ENCODE measurements around the gene EIF4E2.
A peak's percentile ranks its signal among the peaks of the same experiment; 100 is the strongest.

EIF4E2 gene

DNA sequence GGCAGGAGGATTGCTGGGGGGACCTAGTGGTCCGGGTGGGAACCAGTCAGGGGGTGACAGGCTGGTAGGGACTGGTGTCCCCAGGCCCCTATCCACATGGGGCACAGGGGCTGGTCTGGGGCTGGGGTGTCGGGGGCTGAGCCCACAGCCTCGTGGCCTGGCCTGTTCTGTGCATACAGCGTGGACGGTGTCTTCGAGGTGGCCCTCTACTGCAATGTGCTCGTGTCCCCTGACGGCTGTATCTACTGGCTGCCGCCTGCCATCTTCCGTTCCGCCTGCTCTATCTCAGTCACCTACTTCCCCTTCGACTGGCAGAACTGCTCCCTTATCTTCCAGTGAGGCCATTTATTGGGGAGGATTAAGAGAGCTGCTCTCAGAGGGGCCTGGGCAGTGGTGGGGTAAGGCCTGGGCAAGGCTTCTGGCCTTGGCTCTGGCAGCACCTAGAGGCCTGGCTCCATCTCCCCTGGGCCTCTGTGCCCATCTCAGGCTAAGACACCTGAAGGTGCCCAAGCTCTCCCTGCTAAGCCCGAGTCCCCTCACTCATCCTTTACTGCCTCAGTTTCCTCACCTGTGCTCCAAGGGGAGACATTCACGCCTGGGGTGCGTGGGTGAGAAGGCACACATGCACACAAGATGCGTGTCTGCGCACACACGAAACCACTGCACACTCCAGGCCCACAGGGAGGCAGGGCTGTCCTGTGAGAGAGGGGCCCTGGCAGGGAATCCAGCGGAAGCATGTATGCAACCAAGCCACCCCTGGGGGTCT lies 9.1 kb upstream of the EIF4E2 start:
- Mint-ChIP-seq H3K4me1 (peaks cover 20% of the 10 kb centered on the region), H3K27ac (peak overlapping the region in 1 of 2 donors; percentile 87), H3K9me3 (no peaks in the 10 kb centered on the region), H3K4me3 (no peak overlapping the region), H3K27me3 (peaks cover 18% of the 10 kb centered on the region)
- no peak for DNase-seq
- peak; percentile 34 for ATAC-seq

DNA sequence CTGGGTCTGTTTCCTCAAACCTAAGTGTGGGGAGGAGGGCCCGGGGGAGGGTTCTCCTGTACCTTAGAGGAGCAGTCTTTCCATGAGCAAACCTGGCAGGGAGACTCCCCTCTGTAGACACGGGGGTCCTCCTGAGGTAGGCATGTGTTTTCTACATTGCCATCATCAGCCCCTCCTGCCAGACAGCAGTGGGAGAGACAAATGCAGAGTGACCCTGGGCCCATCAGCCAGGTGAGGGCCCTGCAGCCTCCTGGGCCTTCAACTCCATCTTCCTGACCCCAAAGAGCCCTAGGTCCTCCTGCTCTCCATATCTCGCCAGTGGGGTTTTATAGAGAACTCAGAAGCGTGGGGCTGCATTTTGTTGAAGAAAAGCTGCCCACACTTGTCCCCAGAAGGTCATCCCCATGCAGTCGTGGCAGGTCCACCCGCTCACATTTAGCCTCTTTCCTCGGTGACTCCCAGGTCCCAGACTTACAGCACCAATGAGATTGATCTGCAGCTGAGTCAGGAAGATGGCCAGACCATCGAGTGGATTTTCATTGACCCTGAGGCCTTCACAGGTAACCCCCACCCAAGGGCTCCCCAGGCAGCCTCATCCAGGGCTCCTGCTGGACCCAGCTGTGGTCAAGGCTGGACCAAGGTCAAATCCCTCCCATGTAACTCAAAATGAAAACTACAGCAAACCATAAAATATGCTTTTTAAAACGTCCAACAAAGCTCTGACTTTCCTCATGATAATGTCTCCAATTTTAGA lies 8.4 kb upstream of the EIF4E2 start:
- Mint-ChIP-seq H3K27me3 (peaks cover 18% of the 10 kb centered on the region), H3K27ac (no peak overlapping the region), H3K9me3 (no peaks in the 10 kb centered on the region), H3K4me3 (no peak overlapping the region), H3K4me1 (peaks cover 25% of the 10 kb centered on the region)
- no peak for DNase-seq
- ATAC-seq, result no peak

DNA sequence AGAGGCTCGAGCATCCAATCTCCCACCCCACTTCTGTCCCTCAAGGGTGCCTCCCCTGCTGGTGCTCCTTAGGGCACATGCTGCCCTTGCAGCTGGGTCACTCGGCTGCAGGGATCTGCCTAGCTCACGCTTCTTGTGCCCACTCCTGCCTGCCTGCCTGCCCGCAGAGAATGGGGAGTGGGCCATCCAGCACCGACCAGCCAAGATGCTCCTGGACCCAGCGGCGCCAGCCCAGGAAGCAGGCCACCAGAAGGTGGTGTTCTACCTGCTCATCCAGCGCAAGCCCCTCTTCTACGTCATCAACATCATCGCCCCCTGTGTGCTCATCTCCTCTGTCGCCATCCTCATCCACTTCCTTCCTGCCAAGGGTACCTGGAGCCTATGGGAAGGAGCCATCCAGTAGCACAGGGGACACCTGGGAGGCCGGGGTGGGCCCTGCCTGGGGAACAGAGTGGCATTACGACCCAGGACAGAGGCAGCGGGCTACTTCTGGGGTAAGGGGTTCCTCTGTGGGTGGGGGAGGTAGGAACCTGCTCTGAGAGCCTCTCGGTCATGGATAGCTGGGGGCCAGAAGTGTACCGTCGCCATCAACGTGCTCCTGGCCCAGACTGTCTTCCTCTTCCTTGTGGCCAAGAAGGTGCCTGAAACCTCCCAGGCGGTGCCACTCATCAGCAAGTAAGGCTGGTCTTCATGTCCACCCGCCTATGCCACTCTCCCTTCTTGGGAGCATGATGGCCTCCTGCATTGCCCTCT lies 7.6 kb upstream of the EIF4E2 start:
- H3K27me3 Mint-ChIP-seq, result peaks cover 16% of the 10 kb centered on the region
- peaks cover 32% of the 10 kb centered on the region for H3K4me1 Mint-ChIP-seq
- H3K4me3 Mint-ChIP-seq, result no peak overlapping the region
- no peak for DNase-seq
- no peak overlapping the region for H3K27ac Mint-ChIP-seq
- no peak for ATAC-seq
- H3K9me3 Mint-ChIP-seq, result no peaks in the 10 kb centered on the region

DNA sequence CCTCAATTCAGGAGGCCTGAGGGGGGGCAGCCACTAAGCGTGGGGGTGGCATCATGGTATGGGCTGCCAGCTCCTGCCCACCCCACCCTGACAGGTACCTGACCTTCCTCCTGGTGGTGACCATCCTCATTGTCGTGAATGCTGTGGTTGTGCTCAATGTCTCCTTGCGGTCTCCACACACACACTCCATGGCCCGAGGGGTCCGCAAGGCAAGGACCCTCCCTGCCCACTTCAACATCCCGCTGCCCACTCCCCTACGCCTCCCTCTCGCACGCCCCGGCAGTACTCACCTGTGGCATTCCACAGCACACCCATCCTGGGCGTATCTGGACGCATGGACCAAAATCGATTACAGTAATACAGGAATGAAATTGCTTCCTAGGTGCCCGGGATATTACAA lies 7.0 kb upstream of the EIF4E2 start:
- DNase-seq (no peak), ATAC-seq (no peak)
- Mint-ChIP-seq H3K4me1 (peaks cover 33% of the 10 kb centered on the region), H3K27me3 (peaks cover 10% of the 10 kb centered on the region), H3K27ac (peak overlapping the region in 1 of 2 donors; percentile 19), H3K9me3 (peaks cover 2 to 3% of the 10 kb centered on the region in 2 donors), H3K4me3 (no peak overlapping the region)

DNA sequence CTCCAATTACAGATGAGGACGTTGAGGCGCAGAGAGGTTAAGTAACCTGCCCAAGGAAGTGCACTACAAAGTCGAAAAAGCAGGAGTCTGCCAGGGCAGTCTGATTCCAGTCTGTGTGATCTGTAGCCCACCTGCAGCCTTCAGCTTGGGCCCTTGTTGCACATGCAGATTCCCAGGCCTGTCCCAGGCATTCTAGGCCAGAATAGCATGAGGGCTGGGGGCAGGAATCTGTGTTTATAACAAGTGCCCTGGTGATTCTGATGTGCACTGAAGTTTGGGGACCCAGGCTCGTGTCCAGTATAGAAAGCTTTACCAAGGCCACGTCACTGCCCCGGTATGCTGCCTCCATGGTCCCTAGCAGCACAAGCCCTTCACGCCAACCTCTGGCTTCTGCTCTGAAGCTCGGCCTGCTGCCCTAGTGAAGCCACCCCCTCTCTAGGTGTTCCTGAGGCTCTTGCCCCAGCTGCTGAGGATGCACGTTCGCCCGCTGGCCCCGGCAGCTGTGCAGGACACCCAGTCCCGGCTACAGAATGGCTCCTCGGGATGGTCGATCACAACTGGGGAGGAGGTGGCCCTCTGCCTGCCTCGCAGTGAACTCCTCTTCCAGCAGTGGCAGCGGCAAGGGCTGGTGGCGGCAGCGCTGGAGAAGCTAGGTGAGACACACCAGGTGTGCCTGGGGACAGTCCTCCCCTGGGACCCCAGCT lies 6.4 kb upstream of the EIF4E2 start:
- ATAC-seq (no peak), DNase-seq (no peak)
- Mint-ChIP-seq H3K4me3 (no peak overlapping the region), H3K9me3 (peaks cover 4 to 7% of the 10 kb centered on the region in 2 donors), H3K27ac (no peak overlapping the region), H3K27me3 (peaks cover 5% of the 10 kb centered on the region), H3K4me1 (peaks cover 33% of the 10 kb centered on the region)

DNA sequence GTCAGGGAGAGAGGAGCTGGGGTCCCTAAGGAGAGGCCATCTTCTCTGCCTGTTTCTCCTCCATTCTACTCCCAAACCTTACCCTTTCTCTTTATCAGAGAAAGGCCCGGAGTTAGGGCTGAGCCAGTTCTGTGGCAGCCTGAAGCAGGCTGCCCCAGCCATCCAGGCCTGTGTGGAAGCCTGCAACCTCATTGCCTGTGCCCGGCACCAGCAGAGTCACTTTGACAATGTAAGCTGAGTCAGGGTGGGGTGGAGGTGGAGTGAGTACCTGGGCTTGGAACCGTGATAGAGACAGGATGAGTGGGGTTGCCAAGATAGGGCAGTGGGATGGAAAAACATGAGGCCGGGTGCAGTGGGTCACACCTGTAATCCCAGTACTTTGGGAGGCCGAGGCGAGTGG lies 5.8 kb upstream of the EIF4E2 start:
- H3K4me3 Mint-ChIP-seq, result no peak overlapping the region
- ATAC-seq (no peak), DNase-seq (no peak)
- H3K4me1 Mint-ChIP-seq, result peaks cover 36% of the 10 kb centered on the region
- peaks cover 4 to 7% of the 10 kb centered on the region in 2 donors for H3K9me3 Mint-ChIP-seq
- H3K27me3 Mint-ChIP-seq, result no peaks in the 10 kb centered on the region
- no peak overlapping the region for H3K27ac Mint-ChIP-seq

DNA sequence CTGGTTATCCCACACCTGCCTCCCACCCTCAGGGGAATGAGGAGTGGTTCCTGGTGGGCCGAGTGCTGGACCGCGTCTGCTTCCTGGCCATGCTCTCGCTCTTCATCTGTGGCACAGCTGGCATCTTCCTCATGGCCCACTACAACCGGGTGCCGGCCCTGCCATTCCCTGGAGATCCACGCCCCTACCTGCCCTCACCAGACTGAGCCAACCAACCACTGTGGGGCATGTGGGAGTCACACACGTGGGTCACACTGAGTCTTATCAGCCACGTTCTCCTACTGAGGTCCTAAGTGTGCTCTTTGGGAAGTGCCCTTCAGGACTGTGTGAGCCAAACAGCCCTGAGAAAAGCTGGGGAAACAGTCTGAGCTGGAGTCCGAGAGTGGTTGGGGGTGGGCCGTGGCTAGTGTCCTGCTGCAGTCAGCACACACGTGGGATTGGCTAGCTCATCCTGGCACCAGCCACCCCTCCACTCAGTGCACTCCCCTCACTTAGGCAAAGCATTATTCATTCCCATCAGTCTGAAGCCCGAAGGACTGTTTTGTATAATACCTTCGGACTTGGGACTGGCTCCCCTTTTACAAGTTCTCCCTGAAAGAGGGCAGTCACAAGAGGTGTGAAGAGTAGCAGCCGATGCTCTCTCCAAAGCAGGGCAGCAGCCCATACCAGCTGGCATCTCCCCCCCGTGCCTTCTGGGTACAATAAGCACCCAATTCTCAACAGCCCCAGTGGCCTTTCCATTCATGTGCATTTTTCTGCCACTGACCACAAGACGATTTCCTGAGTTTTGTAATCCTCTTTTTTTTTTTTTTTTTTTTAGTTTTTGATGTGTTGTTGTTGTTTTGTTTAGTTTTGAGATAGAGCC lies 4.7 kb upstream of the EIF4E2 start:
- H3K27ac Mint-ChIP-seq, result no peak overlapping the region
- H3K9me3 Mint-ChIP-seq, result peaks cover 4 to 7% of the 10 kb centered on the region in 2 donors
- H3K4me1 Mint-ChIP-seq, result peaks cover 38% of the 10 kb centered on the region
- H3K27me3 Mint-ChIP-seq, result no peaks in the 10 kb centered on the region
- DNase-seq (no peak), ATAC-seq (no peak)
- no peak overlapping the region for H3K4me3 Mint-ChIP-seq

DNA sequence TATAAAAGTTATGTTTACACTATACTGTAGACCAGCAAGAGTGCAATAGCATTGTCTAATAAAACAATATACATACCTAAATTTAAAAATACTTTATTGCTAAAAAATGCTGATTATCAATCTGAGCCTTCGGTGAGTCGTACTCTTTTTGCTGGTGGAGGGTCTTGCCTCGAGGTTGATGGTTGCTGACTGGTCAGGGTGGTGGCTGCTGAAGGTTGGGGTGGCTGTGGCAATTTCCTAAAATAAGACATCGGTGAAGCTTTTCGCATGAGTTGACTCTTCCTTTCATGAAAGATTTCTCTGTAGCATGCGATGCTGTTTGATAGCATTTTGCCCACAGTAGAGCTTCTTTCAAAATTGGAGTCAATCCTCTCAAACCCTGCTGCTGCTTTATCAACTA lies 2.5 kb upstream of the EIF4E2 start:
- Mint-ChIP-seq H3K27ac (no peak overlapping the region), H3K27me3 (no peaks in the 10 kb centered on the region), H3K9me3 (peaks cover 4 to 7% of the 10 kb centered on the region in 2 donors), H3K4me3 (no peak overlapping the region), H3K4me1 (peaks cover 51% of the 10 kb centered on the region)
- ATAC-seq, result no peak
- no peak for DNase-seq

DNA sequence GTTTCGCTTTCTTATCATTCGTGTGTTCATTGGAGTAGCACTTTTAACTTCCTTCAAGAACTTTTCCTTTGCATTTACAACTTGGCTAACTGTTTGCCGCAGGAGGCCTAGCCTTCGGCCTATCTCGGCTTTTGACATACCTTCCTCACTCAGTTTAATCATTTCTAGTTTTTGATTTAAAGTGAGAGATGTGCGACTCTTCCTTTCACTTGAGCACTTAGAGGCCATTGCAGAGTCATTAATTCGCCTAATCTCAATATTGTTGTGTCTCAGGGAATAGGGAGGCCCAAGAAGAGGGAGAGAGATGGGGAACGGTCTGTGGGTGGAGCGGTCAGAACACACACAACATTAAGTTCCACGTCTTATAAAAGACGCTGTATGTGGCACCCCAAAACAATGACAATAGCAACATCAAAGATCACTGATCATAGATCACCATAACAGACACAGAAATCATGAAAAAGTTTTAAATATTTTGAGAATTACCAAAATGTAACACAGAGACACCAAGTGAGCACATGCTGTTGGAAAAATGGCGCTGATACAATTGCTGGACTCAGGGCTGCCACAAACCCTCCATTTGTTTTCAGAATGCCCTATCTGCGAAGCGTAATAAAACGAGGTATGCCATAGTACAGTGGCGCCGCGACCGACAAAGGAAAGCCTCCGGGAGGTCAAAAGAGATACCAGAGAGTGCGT lies 685 bp upstream of the EIF4E2 start:
- peaks cover 69% of the 10 kb centered on the region for H3K4me1 Mint-ChIP-seq
- H3K27ac Mint-ChIP-seq, result peak overlapping the region; percentile 100
- peak overlapping the region; percentile 98 for H3K4me3 Mint-ChIP-seq
- ATAC-seq (peak; percentile 16), DNase-seq (no peak)
- peaks cover 4 to 7% of the 10 kb centered on the region in 2 donors for H3K9me3 Mint-ChIP-seq
- no peaks in the 10 kb centered on the region for H3K27me3 Mint-ChIP-seq

DNA sequence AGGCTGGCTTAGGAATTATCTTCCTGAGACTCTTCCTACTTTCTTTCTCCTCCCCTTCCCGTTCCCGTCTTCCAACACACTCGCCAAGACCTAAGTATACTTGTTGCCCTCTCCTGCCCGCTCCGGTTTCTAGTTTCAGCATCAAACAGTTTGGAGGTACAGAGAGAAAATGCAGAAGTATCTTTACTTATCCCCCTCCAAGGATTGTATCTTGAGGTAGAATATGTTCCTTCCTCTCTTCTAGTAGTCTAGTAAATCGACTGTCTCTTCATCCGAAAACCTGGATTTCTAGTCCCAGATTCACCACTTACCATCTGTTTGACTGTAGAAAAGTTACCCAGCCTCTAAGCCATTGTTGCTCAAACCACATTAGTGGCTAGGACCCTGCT lies 755 bp downstream of the EIF4E2 start:
- ATAC-seq (no peak), DNase-seq (no peak)
- no peaks in the 10 kb centered on the region for H3K27me3 Mint-ChIP-seq
- H3K4me1 Mint-ChIP-seq, result peaks cover 80% of the 10 kb centered on the region
- H3K9me3 Mint-ChIP-seq, result peaks cover 4 to 7% of the 10 kb centered on the region in 2 donors
- peak overlapping the region; percentile 98 for H3K4me3 Mint-ChIP-seq
- H3K27ac Mint-ChIP-seq, result peak overlapping the region; percentile 100

DNA sequence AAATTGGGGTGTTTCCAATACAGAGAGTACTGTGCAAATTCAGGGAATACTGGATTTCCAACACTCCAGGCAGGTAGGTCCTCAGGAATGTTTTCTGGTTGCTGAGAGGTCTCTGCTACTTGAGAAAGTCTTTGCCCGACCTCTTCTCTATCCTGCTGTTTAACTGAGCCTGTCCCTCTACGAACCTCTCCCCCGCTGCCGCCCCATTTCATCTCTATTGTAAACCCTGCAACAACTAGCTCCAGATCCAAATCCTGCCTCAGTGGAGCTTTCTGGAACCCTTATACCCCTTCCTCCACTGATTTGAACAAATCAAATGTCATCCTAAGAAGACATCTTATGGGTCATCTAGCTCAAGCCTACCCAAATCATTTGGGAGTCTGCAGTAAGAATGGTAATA lies 1.3 kb downstream of the EIF4E2 start:
- Mint-ChIP-seq H3K4me3 (peak overlapping the region; percentile 98), H3K27me3 (no peaks in the 10 kb centered on the region)

DNA sequence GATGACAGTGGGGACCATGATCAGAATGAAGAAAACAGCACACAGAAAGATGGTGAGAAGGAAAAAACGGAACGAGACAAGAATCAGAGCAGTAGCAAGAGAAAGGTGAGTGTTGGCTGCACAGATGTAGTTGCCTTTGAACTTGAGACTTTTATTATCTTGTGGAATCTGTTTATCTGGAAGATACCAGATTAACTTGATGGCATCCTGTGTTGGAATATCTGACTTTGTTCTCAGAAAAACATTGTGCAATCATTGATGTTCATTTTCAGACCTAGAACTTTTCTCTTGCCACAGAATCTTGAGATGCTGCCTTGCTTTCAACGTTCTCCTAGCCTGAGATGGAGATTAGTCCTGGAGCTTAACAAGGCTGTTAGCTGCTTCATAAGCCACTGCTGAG lies 5.9 kb downstream of the EIF4E2 start:
- Mint-ChIP-seq H3K4me3 (no peak overlapping the region), H3K27me3 (no peaks in the 10 kb centered on the region), H3K4me1 (peaks cover 42% of the 10 kb centered on the region), H3K27ac (peak overlapping the region in 1 of 2 donors; percentile 2), H3K9me3 (no peaks in the 10 kb centered on the region)
- DNase-seq, result no peak
- no peak for ATAC-seq

More for the DNA sequence above, 1.3 kb downstream of the EIF4E2 start:
- ATAC-seq, result no peak
- Mint-ChIP-seq H3K9me3 (peaks cover 4 to 7% of the 10 kb centered on the region in 2 donors), H3K27ac (peak overlapping the region in 1 of 2 donors; percentile 90), H3K4me1 (peaks cover 76% of the 10 kb centered on the region)
- DNase-seq, result no peak

DNA sequence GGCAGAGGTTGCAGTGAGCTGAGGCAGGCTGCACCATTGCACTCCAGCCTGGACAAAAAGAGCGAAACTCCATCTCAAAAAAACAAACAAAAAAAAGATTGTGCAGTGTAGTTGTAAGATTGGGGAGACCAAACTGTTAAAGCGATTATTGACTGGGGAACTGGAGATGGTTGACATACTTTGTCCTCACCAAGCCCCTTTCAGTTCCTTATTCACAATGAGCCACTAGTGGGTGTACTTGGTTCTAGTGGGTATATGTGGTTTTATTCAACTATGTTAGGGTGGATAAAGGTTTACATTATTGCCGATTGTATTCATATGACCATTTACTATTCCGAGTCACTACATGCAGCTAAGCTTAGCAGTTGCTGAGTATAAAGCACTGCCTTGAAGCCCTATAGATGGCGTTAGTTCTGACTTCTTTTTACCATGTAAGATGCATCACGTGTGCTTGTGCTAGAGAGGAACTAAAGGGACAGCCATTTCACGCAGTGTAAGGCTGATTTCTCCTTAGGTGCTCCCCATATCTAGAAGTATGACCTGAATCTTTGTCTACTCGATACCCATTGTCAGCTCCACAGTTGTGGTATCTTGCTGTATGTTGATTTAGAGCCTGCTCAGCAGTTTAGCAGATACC lies 12.1 kb downstream of the EIF4E2 start:
- H3K9me3 Mint-ChIP-seq, result no peaks in the 10 kb centered on the region
- H3K4me1 Mint-ChIP-seq, result no peaks in the 10 kb centered on the region
- DNase-seq, result no peak
- H3K27me3 Mint-ChIP-seq, result no peaks in the 10 kb centered on the region
- H3K4me3 Mint-ChIP-seq, result no peak overlapping the region
- peak overlapping the region in 1 of 2 donors; percentile 19 for H3K27ac Mint-ChIP-seq
- ATAC-seq, result no peak

DNA sequence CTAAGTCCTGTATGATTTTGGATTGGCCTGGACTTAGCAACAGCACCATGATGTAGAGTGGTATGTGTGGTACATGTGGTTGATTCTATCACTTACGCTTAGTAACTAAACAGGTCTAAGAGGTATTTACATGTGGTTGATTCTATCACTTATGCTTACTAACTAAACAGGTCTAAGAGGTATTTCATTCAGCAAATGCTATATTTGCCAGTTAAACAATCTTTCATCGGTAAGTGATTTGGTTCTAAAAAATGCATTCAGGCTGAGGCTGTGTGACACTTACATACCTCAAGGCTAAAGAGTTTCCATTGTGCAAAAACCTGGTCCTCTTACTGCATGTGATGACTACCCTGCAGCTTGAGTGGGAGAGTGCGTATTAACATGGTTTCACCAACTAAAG lies 13.1 kb downstream of the EIF4E2 start:
- no peaks in the 10 kb centered on the region for H3K9me3 Mint-ChIP-seq
- H3K4me1 Mint-ChIP-seq, result no peaks in the 10 kb centered on the region
- no peak overlapping the region for H3K27ac Mint-ChIP-seq

More for the DNA sequence above, 13.1 kb downstream of the EIF4E2 start:
- no peak overlapping the region for H3K4me3 Mint-ChIP-seq
- DNase-seq (no peak), ATAC-seq (peak; percentile 53)
- H3K27me3 Mint-ChIP-seq, result no peaks in the 10 kb centered on the region

Measured in stimulated activated naive CD8-positive, alpha-beta T cell treated with anti-CD3 and anti-CD28 coated beads, Interleukin-15, amount 100 ng/mL, for 72 hours (primary cell).